Inferior parietal cortex (tissue), 1 donor: Measurements from ENCODE around the gene CACNG1.
"Not testable (repeated sequence)": the region's sequence is repeated elsewhere in the genome, so short reads cannot be mapped to it uniquely, and the experiment has no call there.

Source experiments
- DNase-seq: peaks from one replicate; pipeline ENCODE4 v3.0.0-alpha.2; 2016; ENCODE audit errors: extremely low spot score

CACNG1 gene

GRCh38 chr17:67025216-67025792 lies 19.1 kb upstream of the CACNG1 start:
- DNase-seq, result no peak

- no peak for DNase-seq
These were observed 18.0 kb upstream of the CACNG1 start for GRCh38 chr17:67026341-67026740.

- DNase-seq, result no peak
These were observed 17.2 kb upstream of the CACNG1 start for GRCh38 chr17:67027031-67027628.

GRCh38 chr17:67030641-67031040 lies 13.7 kb upstream of the CACNG1 start:
- DNase-seq, result no peak

GRCh38 chr17:67032382-67032781 lies 12.0 kb upstream of the CACNG1 start:
- DNase-seq, result no peak

GRCh38 chr17:67032985-67033384 lies 11.4 kb upstream of the CACNG1 start:
- DNase-seq, result no peak

- DNase-seq, result no peak
These were observed 10.7 kb upstream of the CACNG1 start for GRCh38 chr17:67033613-67034012.

- DNase-seq, result no peak
These were observed 8.9 kb upstream of the CACNG1 start for GRCh38 chr17:67035131-67036083.

- no peak for DNase-seq
These were observed 5.4 kb upstream of the CACNG1 start for GRCh38 chr17:67038861-67039365.

- no peak for DNase-seq
These were observed 3.7 kb upstream of the CACNG1 start for GRCh38 chr17:67040652-67041051.

- DNase-seq, result not testable (repeated sequence)
These were observed 3.2 kb upstream of the CACNG1 start for GRCh38 chr17:67041119-67041518.

- no peak for DNase-seq
These were observed 2.8 kb upstream of the CACNG1 start for GRCh38 chr17:67041531-67041930.

- no peak for DNase-seq
These were observed 2.1 kb upstream of the CACNG1 start for GRCh38 chr17:67041941-67042899.

- DNase-seq, result no peak
These were observed 1.1 kb upstream of the CACNG1 start for GRCh38 chr17:67043283-67043682.

- DNase-seq, result no peak
These were observed 586 bp downstream of the CACNG1 start for GRCh38 chr17:67044940-67045339.

- DNase-seq, result no peak
These were observed 2.0 kb downstream of the CACNG1 start for GRCh38 chr17:67046398-67046797.

GRCh38 chr17:67047382-67047781 lies 3.0 kb downstream of the CACNG1 start:
- DNase-seq, result no peak

- no peak for DNase-seq
These were observed 4.8 kb downstream of the CACNG1 start for GRCh38 chr17:67049025-67049739.

GRCh38 chr17:67050066-67050465 lies 5.7 kb downstream of the CACNG1 start:
- DNase-seq, result no peak

- DNase-seq, result no peak
These were observed 6.3 kb downstream of the CACNG1 start for GRCh38 chr17:67050471-67051154.
